Measurements from ENCODE around the gene CR1.
"Not testable (repeated sequence)": the region's sequence is repeated elsewhere in the genome, so short reads cannot be mapped to it uniquely, and the experiment has no call there.

CR1 gene

GRCh38 chr1:207494171-207494570, 1.8 kb upstream of the CR1 start:
- TF ChIP-seq, protein P1, sequence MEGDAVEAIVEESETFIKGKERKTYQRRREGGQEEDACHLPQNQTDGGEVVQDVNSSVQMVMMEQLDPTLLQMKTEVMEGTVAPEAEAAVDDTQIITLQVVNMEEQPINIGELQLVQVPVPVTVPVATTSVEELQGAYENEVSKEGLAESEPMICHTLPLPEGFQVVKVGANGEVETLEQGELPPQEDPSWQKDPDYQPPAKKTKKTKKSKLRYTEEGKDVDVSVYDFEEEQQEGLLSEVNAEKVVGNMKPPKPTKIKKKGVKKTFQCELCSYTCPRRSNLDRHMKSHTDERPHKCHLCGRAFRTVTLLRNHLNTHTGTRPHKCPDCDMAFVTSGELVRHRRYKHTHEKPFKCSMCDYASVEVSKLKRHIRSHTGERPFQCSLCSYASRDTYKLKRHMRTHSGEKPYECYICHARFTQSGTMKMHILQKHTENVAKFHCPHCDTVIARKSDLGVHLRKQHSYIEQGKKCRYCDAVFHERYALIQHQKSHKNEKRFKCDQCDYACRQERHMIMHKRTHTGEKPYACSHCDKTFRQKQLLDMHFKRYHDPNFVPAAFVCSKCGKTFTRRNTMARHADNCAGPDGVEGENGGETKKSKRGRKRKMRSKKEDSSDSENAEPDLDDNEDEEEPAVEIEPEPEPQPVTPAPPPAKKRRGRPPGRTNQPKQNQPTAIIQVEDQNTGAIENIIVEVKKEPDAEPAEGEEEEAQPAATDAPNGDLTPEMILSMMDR (IDR thresholded peaks at IDR 0.05; ENCODE audit: low read depth, low read length), result no peak
- TF ChIP-seq EZH2phosphoT487 (IDR thresholded peaks at IDR 0.05; ENCODE audit: low read depth), result no peak
- Histone ChIP-seq H3K4me1 (ENCODE audit: low read length) (peaks cover 11% of the 10 kb centered on the region), H3K9ac (ENCODE audit: low read length) (no peak overlapping the region), H3K9me3 (ENCODE audit: insufficient read depth, low read length) (no peaks in the 10 kb centered on the region), H3K27ac (ENCODE audit: low read length) (no peak overlapping the region), H3K27me3 (ENCODE audit: low read depth, low read length) (peaks cover 19% of the 10 kb centered on the region), H3K36me3 (replicated peaks; ENCODE audit: low read depth, low read length) (no peaks in the 10 kb centered on the region), H3K4me2 (ENCODE audit: low read length) (no peak overlapping the region), H2AFZ (ENCODE audit: low read depth, low read length) (no peak overlapping the region), H3K4me3 (ENCODE audit: low read length) (no peak overlapping the region), H4K20me1 (ENCODE audit: insufficient read depth, low read length) (no peaks in the 10 kb centered on the region), H3K79me2 (ENCODE audit: low read length) (no peaks in the 10 kb centered on the region)

DNA sequence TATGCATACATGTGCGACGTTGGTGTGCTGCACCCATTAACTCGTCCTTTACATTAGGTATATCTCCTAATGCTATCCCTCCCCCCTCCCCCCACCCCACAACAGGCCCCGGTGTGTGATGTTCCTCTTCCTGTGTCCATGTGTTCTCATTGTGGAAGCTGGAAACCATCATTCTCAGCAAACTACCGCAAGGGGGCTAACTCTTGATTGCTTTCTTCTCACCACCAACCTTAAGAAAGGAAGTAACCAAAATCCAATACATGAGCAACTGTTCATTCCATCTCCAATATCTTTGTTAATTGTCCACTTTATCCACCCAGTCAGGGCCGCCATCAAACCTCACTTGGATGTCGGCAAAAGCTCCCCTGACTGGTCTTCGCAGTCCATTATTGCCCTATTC, 676 bp upstream of the CR1 start:
- H3K36me3 ChIP-seq (replicated peaks; ENCODE audit: low read depth, low read length); H4K20me1 ChIP-seq (ENCODE audit: insufficient read depth, low read length); H3K79me2 ChIP-seq (ENCODE audit: low read length); H2AFZ ChIP-seq (ENCODE audit: low read depth, low read length); H3K27ac ChIP-seq (ENCODE audit: low read length); H3K9me3 ChIP-seq (ENCODE audit: insufficient read depth, low read length); H3K9ac ChIP-seq (ENCODE audit: low read length); H3K4me2 ChIP-seq (ENCODE audit: low read length); H3K4me3 ChIP-seq (ENCODE audit: low read length): not testable (repeated sequence)
- peaks cover 20% of the 10 kb centered on the region for H3K27me3 ChIP-seq (ENCODE audit: low read depth, low read length)
- H3K4me1 ChIP-seq (ENCODE audit: low read length), result peaks cover 11% of the 10 kb centered on the region

DNA sequence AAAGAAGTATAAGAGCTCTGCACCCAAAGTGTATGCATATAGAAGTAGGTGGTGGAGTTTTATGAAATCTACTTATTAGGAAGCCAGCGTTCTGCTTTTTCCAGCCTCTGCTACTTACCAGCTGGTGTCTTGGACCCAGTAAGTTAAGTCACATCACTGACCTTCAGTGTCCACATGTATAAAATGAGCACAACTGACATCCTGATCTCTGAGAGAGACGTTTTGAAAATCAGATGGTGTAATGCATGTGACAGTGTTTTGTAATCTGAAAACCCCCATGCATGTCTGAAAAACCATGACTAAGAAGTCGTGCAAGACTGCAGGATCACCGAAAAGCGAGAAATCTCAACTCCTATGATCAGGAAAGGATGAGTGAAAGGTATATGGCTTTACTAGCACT, 2.0 kb downstream of the CR1 start:
- Histone ChIP-seq H4K20me1 (ENCODE audit: insufficient read depth, low read length) (no peaks in the 10 kb centered on the region), H3K4me2 (ENCODE audit: low read length) (peak overlapping the region; percentile 29; the same call in 1 of the 2 replicates), H3K36me3 (replicated peaks; ENCODE audit: low read depth, low read length) (no peaks in the 10 kb centered on the region), H3K27me3 (ENCODE audit: low read depth, low read length) (peaks cover 45% of the 10 kb centered on the region), H2AFZ (ENCODE audit: low read depth, low read length) (no peak overlapping the region), H3K9me3 (ENCODE audit: insufficient read depth, low read length) (no peaks in the 10 kb centered on the region), H3K79me2 (ENCODE audit: low read length) (no peaks in the 10 kb centered on the region), H3K9ac (ENCODE audit: low read length) (no peak overlapping the region), H3K27ac (ENCODE audit: low read length) (no peak overlapping the region), H3K4me1 (ENCODE audit: low read length) (peaks cover 11% of the 10 kb centered on the region), H3K4me3 (ENCODE audit: low read length) (no peak overlapping the region)
- TF ChIP-seq, protein P1 (IDR thresholded peaks at IDR 0.05; ENCODE audit: low read depth, low read length), result no peak
- TF ChIP-seq EZH2phosphoT487 (IDR thresholded peaks at IDR 0.05; ENCODE audit: low read depth), result no peak

GRCh38 chr1:207499573-207499972, 3.6 kb downstream of the CR1 start:
- no peak for TF ChIP-seq EZH2phosphoT487 (IDR thresholded peaks at IDR 0.05; ENCODE audit: low read depth)
- TF ChIP-seq, protein P1 (IDR thresholded peaks at IDR 0.05; ENCODE audit: low read depth, low read length), result peak; percentile 97
- Histone ChIP-seq H3K4me2 (ENCODE audit: low read length) (peak overlapping the region; percentile 30; the same call in 1 of the 2 replicates), H4K20me1 (ENCODE audit: insufficient read depth, low read length) (no peaks in the 10 kb centered on the region), H3K9me3 (ENCODE audit: insufficient read depth, low read length) (no peaks in the 10 kb centered on the region), H3K4me1 (ENCODE audit: low read length) (peaks cover 5% of the 10 kb centered on the region), H3K79me2 (ENCODE audit: low read length) (no peaks in the 10 kb centered on the region), H3K27me3 (ENCODE audit: low read depth, low read length) (peaks cover 58% of the 10 kb centered on the region), H3K9ac (ENCODE audit: low read length) (no peak overlapping the region), H3K36me3 (replicated peaks; ENCODE audit: low read depth, low read length) (no peaks in the 10 kb centered on the region), H2AFZ (ENCODE audit: low read depth, low read length) (no peak overlapping the region), H3K27ac (ENCODE audit: low read length) (no peak overlapping the region), H3K4me3 (ENCODE audit: low read length) (no peak overlapping the region)

DNA sequence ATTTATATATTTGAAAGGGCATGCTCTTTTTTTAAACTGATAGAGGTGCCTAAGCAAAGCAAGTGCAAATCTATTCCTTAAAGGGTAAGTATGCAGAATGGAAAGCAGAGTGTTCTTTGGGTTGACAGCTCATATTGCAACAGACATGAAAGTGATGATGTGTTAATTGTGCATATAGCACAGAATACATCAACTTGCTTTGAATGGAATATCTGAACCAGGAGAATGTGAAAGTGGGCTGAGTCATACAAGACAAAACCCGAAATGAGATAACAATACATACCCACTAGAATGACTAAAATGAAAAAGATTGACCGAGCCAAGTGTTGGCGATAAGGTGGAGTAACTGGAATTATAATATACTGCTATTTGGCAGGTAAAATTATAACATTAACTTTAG, 4.3 kb downstream of the CR1 start:
- H4K20me1 ChIP-seq (ENCODE audit: insufficient read depth, low read length), result no peaks in the 10 kb centered on the region
- no peak overlapping the region for H3K4me2 ChIP-seq (ENCODE audit: low read length)
- no peak overlapping the region for H3K9ac ChIP-seq (ENCODE audit: low read length)
- no peaks in the 10 kb centered on the region for H3K36me3 ChIP-seq (replicated peaks; ENCODE audit: low read depth, low read length)
- peaks cover 59% of the 10 kb centered on the region for H3K27me3 ChIP-seq (ENCODE audit: low read depth, low read length)
- no peaks in the 10 kb centered on the region for H3K79me2 ChIP-seq (ENCODE audit: low read length)
- H3K4me1 ChIP-seq (ENCODE audit: low read length), result peaks cover 5% of the 10 kb centered on the region
- TF ChIP-seq, protein P1 (IDR thresholded peaks at IDR 0.05; ENCODE audit: low read depth, low read length), result no peak
- TF ChIP-seq EZH2phosphoT487 (IDR thresholded peaks at IDR 0.05; ENCODE audit: low read depth), result no peak
- H3K9me3 ChIP-seq (ENCODE audit: insufficient read depth, low read length), result no peaks in the 10 kb centered on the region
- H3K27ac ChIP-seq (ENCODE audit: low read length), result no peak overlapping the region
- H3K4me3 ChIP-seq (ENCODE audit: low read length), result no peak overlapping the region
- no peak overlapping the region for H2AFZ ChIP-seq (ENCODE audit: low read depth, low read length)

All from OCI-LY3 (cell line).